Activated CD4-positive, alpha-beta T cell treated with anti-CD3 and anti-CD28 coated beads for 36 hours (primary cell): ENCODE data around the gene GFRA4. TPM values are rescaled to one million over a fixed set of nuclear protein-coding genes. Genes with fewer than 3 reads are reported as not detected.
"Not testable (repeated sequence)": the region's sequence is repeated elsewhere in the genome, so short reads cannot be mapped to it uniquely, and the experiment has no call there.

Source experiments
- ATAC-seq: fragments of 200-7000 bp; cut with Tn5 transposase; one replicate; pipeline ENCODE4 v1.10.0; 2021; ENCODE audit warnings: mild to moderate bottlenecking, moderate library complexity
- CTCF ChIA-PET: fragments of 350-600 bp; sonication (Branson Sonifier 250); formaldehyde crosslinking; loops from one replicate; lab custom pipeline; 2021; ENCODE audit warnings: antibody characterized with exemption; lab: Charles Lee
- POLR2A ChIA-PET: fragments of 350-600 bp; sonication (Branson Sonifier 250); formaldehyde crosslinking; loops from one replicate; lab custom pipeline; 2021; ENCODE audit warnings: antibody characterized with exemption, inconsistent platforms; lab: Charles Lee
- DNase-seq: peaks from one replicate; pipeline ENCODE4 v3.0.0-alpha.2; 2020
- H3K27ac Mint-ChIP-seq: one replicate; pipeline ENCODE4 v1.8.0; 2021; ENCODE audit warnings: mixed read lengths
- H3K27me3 Mint-ChIP-seq: one replicate; pipeline ENCODE4 v1.8.0; 2021; ENCODE audit warnings: mixed read lengths
- H3K36me3 Mint-ChIP-seq: one replicate; pipeline ENCODE4 v1.8.0; 2021; ENCODE audit warnings: low read depth, mixed read lengths
- H3K4me1 Mint-ChIP-seq: one replicate; pipeline ENCODE4 v1.8.0; 2021; ENCODE audit warnings: mixed read lengths
- H3K4me3 Mint-ChIP-seq: one replicate; pipeline ENCODE4 v1.8.0; 2021; ENCODE audit warnings: mild to moderate bottlenecking, moderate library complexity, mixed read lengths
- H3K9me3 Mint-ChIP-seq: one replicate; pipeline ENCODE4 v1.8.0; 2021; ENCODE audit warnings: low read depth, mixed read lengths
- intact Hi-C, 2 experiments: fragments of 100-400 bp; cut with DNase I in 1 of 2; cut with micrococcal nuclease in 1 of 2; formaldehyde crosslinking; loops; one replicate each; pipeline versions ENCODE4 v1.14.2 to v1.15.1; 2022 to 2024; cut with DNase I, micrococcal nuclease
- total RNA-seq, 2 experiments: library from RNA; stranded (reverse); gene quantifications; one replicate each; pipeline ENCODE4 v1.2.3, GENCODE V29; 2021

Gene GFRA4
- total RNA-seq, 2 experiments from 2014 or later = not detected

DNA sequence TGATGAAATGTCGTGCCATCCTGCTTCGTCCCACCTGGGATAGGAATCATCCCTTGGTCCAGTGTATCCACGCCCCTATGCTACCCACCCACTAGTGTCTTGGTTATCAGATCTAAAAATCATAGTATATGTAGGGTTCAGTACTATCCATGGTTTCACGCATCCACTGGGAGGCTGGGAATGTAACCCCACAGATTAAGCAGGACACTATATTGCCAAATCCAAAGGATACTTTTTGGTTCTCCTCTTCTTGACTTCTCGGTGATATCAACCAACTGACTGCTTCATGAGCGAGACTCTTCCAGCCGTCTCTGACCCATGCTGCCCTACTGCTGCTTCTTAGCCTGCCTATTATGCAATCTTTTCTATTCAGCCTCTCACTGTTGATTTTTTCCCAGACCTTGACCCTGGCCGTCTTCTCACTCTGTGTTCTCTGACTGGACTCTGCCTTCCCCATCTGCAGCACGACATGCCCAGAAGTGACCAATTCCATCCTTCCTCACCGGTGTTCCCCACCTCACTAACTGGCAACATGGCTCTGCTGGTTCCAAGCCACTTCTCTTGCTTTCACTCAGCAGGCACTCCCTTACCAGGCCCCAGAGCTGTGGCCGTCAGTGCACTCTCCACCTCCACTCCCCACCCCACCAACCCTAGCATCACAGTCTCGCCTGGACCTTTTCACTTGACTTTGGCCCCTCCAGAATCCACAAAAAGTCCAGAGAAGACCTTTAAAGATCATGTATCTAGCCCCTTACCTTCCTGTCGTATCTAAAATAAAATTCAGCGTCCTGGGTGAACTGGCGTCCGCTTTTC, 34.5 kb downstream of the GFRA4 start:
- ATAC-seq (no peak), DNase-seq (no peak)
- Mint-ChIP-seq H3K27ac (no peak overlapping the region), H3K4me1 (no peaks in the 10 kb centered on the region), H3K36me3 (peaks cover 6% of the 10 kb centered on the region), H3K27me3 (no peaks in the 10 kb centered on the region), H3K4me3 (no peak overlapping the region), H3K9me3 (no peaks in the 10 kb centered on the region)
- ChIA-PET POLR2A (no interaction called here), CTCF (interaction anchor here (0.8 kb wide), 1 partner anchor 11 kb away, joined by 3 read pairs; no protein-coding TSS in a partner anchor)
- intact Hi-C loops = no loop called here

DNA sequence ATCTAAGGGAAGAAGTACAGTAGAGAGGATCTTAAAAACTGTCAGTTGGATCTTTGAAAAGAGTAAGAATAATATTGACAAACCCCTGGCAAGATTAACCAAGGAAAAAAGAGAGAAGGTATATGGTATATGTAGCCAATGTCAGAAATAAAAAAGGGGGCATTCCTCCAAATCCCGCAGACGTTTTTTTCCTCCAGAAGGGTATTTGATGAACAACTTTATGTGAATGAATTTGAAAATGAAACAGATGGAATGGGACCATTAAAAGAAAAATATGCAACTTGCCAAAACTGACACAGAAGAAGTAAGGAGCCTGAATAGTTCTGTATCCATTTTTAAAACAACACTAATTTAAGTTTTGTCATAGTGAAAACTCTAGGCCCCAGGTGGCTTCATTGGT, 35.7 kb downstream of the GFRA4 start:
- Mint-ChIP-seq H3K4me1 (no peaks in the 10 kb centered on the region), H3K27me3 (no peaks in the 10 kb centered on the region), H3K36me3 (peaks cover 6% of the 10 kb centered on the region), H3K27ac (no peak overlapping the region), H3K4me3 (no peak overlapping the region), H3K9me3 (no peaks in the 10 kb centered on the region)
- no peak for DNase-seq
- ChIA-PET CTCF (no interaction called here), POLR2A (no interaction called here)
- no peak for ATAC-seq
- intact Hi-C loops = no loop called here

DNA sequence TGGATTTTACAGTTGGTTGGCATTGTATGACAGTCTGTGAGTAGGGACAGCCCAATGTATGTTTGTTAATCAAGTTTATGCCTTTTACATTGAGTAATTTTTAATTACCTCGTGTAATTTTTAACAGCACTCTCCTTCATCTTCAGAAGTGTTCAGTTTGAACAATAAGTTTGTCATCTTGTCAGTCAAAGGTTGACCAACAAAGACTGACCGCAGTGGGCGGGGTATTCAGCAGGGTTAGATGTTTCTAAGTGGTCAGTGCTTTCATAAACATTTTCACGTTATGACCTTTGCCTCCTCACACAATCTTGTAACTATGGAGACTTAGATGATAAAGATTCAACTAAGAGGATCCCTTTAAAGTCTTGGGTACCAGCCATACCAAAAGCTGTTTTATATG, 40.8 kb downstream of the GFRA4 start:
- Mint-ChIP-seq H3K4me3 (no peak overlapping the region), H3K27me3 (no peaks in the 10 kb centered on the region), H3K4me1 (no peaks in the 10 kb centered on the region), H3K27ac (no peak overlapping the region), H3K9me3 (no peaks in the 10 kb centered on the region), H3K36me3 (peaks cover 3% of the 10 kb centered on the region)
- DNase-seq (no peak), ATAC-seq (no peak)
- POLR2A ChIA-PET = no interaction called here
- CTCF ChIA-PET = no interaction called here
- intact Hi-C loops = no loop called here

DNA sequence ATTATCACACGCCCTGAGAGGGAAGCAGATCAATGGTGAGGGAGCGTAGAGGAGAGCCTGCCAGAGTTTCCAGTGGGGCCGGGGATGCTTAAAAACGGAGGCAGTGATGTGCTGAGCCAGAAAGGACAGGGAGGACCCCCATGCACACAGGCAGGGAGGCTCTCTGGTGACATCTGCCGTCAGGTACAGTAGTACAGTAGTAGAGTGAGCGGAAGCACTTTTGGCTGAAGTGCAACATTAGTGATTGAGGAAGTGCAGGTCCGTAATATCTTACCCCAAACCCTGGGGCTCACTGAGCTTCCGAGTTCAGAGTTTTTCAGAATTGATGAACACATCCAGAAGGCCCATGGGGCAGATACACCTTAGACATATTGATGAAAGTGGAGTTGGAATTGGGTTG, 42.1 kb downstream of the GFRA4 start:
- Mint-ChIP-seq H3K9me3 (no peaks in the 10 kb centered on the region), H3K27ac (no peak overlapping the region), H3K4me1 (no peaks in the 10 kb centered on the region), H3K27me3 (no peaks in the 10 kb centered on the region), H3K36me3 (peaks cover 3% of the 10 kb centered on the region), H3K4me3 (no peak overlapping the region)
- POLR2A ChIA-PET = no interaction called here
- CTCF ChIA-PET = no interaction called here
- DNase-seq (no peak), ATAC-seq (no peak)
- intact Hi-C loops = no loop called here

DNA sequence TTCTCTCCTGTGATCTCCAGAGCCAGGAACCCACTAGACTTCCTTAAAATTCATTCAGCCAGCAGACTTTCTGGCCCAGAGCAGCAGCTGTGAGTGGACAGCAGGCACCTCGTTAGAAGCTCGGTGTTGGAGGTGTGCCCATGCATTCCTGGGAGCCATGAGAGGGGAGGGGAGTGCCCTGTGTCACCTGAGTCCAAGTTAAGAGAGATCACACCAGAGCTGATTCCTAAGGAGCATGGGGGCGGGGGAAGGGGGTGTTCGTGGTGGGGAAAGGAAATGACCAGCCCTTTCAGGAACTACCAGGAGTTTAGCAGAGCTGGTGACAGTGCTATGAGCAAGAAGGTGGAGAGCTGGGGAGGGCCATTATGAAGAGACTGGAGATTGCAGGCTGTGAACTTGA, 46.9 kb downstream of the GFRA4 start:
- H3K36me3 Mint-ChIP-seq = peaks cover 3% of the 10 kb centered on the region
- H3K27ac Mint-ChIP-seq = no peak overlapping the region
- ChIA-PET POLR2A (no interaction called here), CTCF (interaction anchor here (0.6 kb wide), 1 partner anchor 14 kb away, joined by 3 read pairs; no protein-coding TSS in a partner anchor)
- intact Hi-C loops = no loop called here
- no peaks in the 10 kb centered on the region for H3K4me1 Mint-ChIP-seq
- ATAC-seq = no peak
- no peaks in the 10 kb centered on the region for H3K27me3 Mint-ChIP-seq
- H3K9me3 Mint-ChIP-seq = no peaks in the 10 kb centered on the region
- no peak for DNase-seq
- no peak overlapping the region for H3K4me3 Mint-ChIP-seq

DNA sequence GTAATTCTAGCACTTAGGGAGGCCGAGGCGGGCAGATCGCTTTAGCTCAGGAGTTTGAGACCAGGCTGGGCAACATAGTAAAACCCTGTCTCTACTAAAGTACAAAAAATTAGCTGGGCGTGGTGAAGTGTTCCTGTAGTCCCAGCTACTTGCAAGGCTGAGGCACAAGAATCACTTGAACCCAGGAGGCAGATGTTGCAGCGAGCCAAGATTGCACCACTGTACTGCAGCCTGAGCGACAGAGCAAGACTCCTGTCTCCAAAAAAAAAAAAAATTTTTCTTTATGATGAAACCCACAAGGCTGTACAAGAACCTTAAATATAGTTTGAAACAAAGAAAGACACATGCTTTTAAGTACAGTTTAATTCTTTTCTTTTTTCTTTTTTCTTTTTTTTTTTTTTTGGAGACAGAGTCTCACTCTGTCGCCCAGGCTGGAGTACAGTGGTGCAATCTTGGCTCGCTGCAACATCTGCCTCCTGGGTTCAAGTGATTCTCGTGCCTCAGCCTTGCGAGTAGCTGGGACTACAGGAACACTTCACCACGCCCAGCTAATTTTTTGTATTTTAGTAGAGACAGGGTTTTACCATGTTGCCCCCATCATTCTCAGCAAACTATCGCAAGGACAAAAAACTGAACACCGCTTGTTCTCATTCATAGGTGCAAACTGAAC, 47.9 kb downstream of the GFRA4 start:
- H3K27me3 Mint-ChIP-seq, CTCF ChIA-PET, H3K36me3 Mint-ChIP-seq, POLR2A ChIA-PET, H3K9me3 Mint-ChIP-seq, intact Hi-C loops, DNase-seq, H3K27ac Mint-ChIP-seq, H3K4me1 Mint-ChIP-seq, H3K4me3 Mint-ChIP-seq, ATAC-seq: not testable (repeated sequence)

- no peaks in the 10 kb centered on the region for H3K9me3 Mint-ChIP-seq
- ATAC-seq (no peak), DNase-seq (no peak)
- H3K4me1 Mint-ChIP-seq = no peaks in the 10 kb centered on the region
- CTCF ChIA-PET = no interaction called here
- H3K27me3 Mint-ChIP-seq = no peaks in the 10 kb centered on the region
- no peak overlapping the region for H3K27ac Mint-ChIP-seq
- H3K4me3 Mint-ChIP-seq = no peak overlapping the region
- peaks cover 3% of the 10 kb centered on the region for H3K36me3 Mint-ChIP-seq
- intact Hi-C loops = no loop called here
- POLR2A ChIA-PET = no interaction called here
Measured at GRCh38 chr20:3614466-3614865, 48.7 kb downstream of the GFRA4 start.

- H3K27me3 Mint-ChIP-seq = no peaks in the 10 kb centered on the region
- ChIA-PET POLR2A (no interaction called here), CTCF (interaction anchor here (0.6 kb wide), 1 partner anchor 378 kb away, joined by 3 read pairs; no protein-coding TSS in a partner anchor)
- no peak for DNase-seq
- H3K36me3 Mint-ChIP-seq = peaks cover 3% of the 10 kb centered on the region
- H3K27ac Mint-ChIP-seq = no peak overlapping the region
- no peak for ATAC-seq
- no peaks in the 10 kb centered on the region for H3K4me1 Mint-ChIP-seq
- no peak overlapping the region for H3K4me3 Mint-ChIP-seq
- intact Hi-C loops = no loop called here
- no peaks in the 10 kb centered on the region for H3K9me3 Mint-ChIP-seq
Measured at GRCh38 chr20:3613821-3614440, 49.3 kb downstream of the GFRA4 start.

- intact Hi-C loops = no loop called here
- H3K4me3 Mint-ChIP-seq = no peak overlapping the region
- no peak overlapping the region for H3K27ac Mint-ChIP-seq
- ATAC-seq (no peak), DNase-seq (no peak)
- no peaks in the 10 kb centered on the region for H3K9me3 Mint-ChIP-seq
- H3K4me1 Mint-ChIP-seq = no peaks in the 10 kb centered on the region
- ChIA-PET POLR2A (no interaction called here), CTCF (interaction anchor here (0.6 to 1.2 kb wide), 2 partner anchors 11 to 377 kb away, joined by 3 read pairs; no protein-coding TSS in a partner anchor)
- H3K36me3 Mint-ChIP-seq = peaks cover 1% of the 10 kb centered on the region
- H3K27me3 Mint-ChIP-seq = no peaks in the 10 kb centered on the region
Measured at GRCh38 chr20:3612795-3613572, 50.2 kb downstream of the GFRA4 start.

DNA sequence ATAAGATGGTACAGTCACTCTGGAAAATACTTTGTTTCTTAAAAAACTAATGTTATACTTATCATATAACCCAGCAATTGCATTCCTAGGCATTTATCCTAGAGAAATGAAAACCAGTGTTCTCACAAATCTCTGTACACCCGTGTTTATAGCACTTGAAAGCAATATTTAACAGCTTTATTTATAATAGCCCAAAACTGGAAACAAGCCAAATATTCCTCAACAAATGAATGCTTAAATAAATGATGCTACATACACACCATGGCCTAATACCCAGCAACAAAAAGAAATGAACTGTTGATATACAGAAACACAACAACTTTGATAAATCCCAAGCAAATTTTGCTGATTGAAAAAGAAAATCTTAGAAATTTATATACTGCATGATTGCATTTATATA, 51.3 kb downstream of the GFRA4 start:
- Mint-ChIP-seq H3K4me3 (no peak overlapping the region), H3K27ac (no peak overlapping the region), H3K9me3 (no peaks in the 10 kb centered on the region), H3K4me1 (no peaks in the 10 kb centered on the region), H3K27me3 (no peaks in the 10 kb centered on the region), H3K36me3 (no peaks in the 10 kb centered on the region)
- ATAC-seq (no peak), DNase-seq (no peak)
- ChIA-PET CTCF (interaction anchor here (1.2 kb wide), 1 partner anchor 12 kb away, joined by 3 read pairs; no protein-coding TSS in a partner anchor), POLR2A (no interaction called here)
- intact Hi-C loops = no loop called here
